Thyroid gland (tissue), 4 donors: Measurements from ENCODE around the gene TCF7L1.

Experiments used
- CTCF ChIP-seq, 6 experiments: fragments of 200-600 bp in 3 of 6; fragments of 450-650 bp in 3 of 6; sonication (generic) in 3 of 6; IDR thresholded peaks; one replicate each; pipeline ENCODE4 v1.5.1; 2016 to 2019; ENCODE audit warnings: antibody characterized with exemption in 6 of 6, mild to moderate bottlenecking in 2 of 6, inconsistent platforms in 1 of 6, moderate library complexity in 1 of 6
- POLR2A ChIP-seq, 2 donors: fragments of 450-650 bp; IDR thresholded peaks; one replicate each; pipeline ENCODE4 v1.6.1; 2017; ENCODE audit warnings: antibody characterized with exemption in 2 of 2, mild to moderate bottlenecking in 2 of 2, moderate library complexity in 1 of 2

GRCh38 chr2:85357736-85358135 lies 224.5 kb downstream of the TCF7L1 start:
- TF ChIP-seq CTCF (IDR thresholded peaks at IDR 0.05): no peak
- no peak for TF ChIP-seq POLR2A (IDR thresholded peaks at IDR 0.05)
